D721Med (cell line): ENCODE results near the gene SLC1A2.

Experiments
- DNase-seq: peaks from one replicate; pipeline ENCODE4 v3.0.0; 2011; ENCODE audit warnings: low spot score; ENCODE audit not compliant: insufficient read length
- FAIRE-seq: peaks from 2 replicates; lab custom pipeline; 2011; peaks lifted over from hg19 to GRCh38; lab: Jason Lieb, UNC
- CTCF ChIP-seq: IDR thresholded peaks from 2 replicates; pipeline ENCODE4 v1.5.1; 2012; ENCODE audit warnings: mild to moderate bottlenecking, control low read depth; ENCODE audit not compliant: insufficient read depth; ENCODE audit errors: missing control alignments

SLC1A2 gene

GRCh38 chr11:35454362-35454761 lies 35.0 kb upstream of the SLC1A2 start:
- DNase-seq (no peak), FAIRE-seq (no peak)
- no peak for TF ChIP-seq CTCF

- no peak for TF ChIP-seq CTCF
- no peak for FAIRE-seq
- DNase-seq: no peak
Observed at GRCh38 chr11:35436581-35437250, 17.4 kb upstream of the SLC1A2 start.

GRCh38 chr11:35433588-35433987 lies 14.2 kb upstream of the SLC1A2 start:
- no peak for DNase-seq
- no peak for FAIRE-seq
- no peak for TF ChIP-seq CTCF

GRCh38 chr11:35432464-35432863 lies 13.1 kb upstream of the SLC1A2 start:
- no peak for DNase-seq
- FAIRE-seq: no peak
- no peak for TF ChIP-seq CTCF

GRCh38 chr11:35427071-35427470 lies 7.7 kb upstream of the SLC1A2 start:
- no peak for TF ChIP-seq CTCF
- FAIRE-seq: no peak
- DNase-seq: no peak

- TF ChIP-seq CTCF: no peak
- no peak for FAIRE-seq
- no peak for DNase-seq
Observed at GRCh38 chr11:35426351-35426750, 7.0 kb upstream of the SLC1A2 start.

GRCh38 chr11:35425603-35426212 lies 6.3 kb upstream of the SLC1A2 start:
- TF ChIP-seq CTCF: no peak
- FAIRE-seq: no peak
- no peak for DNase-seq
